ENCODE measurements around the gene PIK3R1.
"Not testable (repeated sequence)": the region's sequence is repeated elsewhere in the genome, so short reads cannot be mapped to it uniquely, and the experiment has no call there.

The PIK3R1 gene

DNA sequence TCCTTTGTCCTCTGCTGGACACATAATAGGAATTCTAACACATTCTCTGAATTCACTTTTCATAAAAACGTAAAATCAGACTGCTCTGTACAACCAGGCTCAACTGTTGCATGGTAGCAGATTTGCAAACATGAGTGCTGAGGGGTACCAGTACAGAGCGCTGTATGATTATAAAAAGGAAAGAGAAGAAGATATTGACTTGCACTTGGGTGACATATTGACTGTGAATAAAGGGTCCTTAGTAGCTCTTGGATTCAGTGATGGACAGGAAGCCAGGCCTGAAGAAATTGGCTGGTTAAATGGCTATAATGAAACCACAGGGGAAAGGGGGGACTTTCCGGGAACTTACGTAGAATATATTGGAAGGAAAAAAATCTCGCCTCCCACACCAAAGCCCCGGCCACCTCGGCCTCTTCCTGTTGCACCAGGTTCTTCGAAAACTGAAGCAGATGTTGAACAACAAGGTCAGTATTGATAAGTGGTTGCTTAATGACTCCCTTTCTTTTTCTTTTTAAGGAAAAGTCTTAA, 11.1 kb downstream of the PIK3R1 start:
- DNase-seq (ENCODE audit: low read depth in 2 of 2), result no peak

DNA sequence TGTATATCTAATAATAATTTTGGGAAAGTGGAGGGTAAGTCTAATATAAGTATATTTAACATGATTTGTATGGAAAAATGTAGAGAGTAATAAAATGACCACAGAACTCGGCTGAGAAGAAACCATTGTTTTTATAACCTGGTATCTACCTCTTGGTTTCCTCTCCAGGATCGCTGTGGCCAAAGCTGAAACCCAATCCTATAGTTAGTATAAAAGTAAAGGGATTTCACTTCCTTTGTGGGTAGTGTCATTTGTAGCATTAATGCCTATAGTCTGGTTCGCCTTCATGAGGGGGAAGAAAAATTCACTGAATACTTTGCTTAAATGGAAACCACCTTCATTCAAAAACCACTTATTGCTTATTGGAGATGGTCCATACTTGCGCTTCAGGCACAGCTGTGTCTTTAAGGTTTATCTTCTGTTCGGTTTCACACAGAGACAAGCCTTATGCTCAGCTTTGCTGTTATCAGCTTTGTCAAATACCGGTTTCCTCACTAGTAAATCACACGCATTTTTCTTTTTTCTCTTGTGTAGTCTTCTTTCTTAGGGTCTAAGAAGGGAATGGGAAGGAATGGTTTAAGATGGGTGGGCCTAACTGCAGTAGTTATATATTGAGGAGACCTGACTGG, 12.1 kb downstream of the PIK3R1 start:
- DNase-seq (ENCODE audit: low read depth in 2 of 2), result no peak

DNA sequence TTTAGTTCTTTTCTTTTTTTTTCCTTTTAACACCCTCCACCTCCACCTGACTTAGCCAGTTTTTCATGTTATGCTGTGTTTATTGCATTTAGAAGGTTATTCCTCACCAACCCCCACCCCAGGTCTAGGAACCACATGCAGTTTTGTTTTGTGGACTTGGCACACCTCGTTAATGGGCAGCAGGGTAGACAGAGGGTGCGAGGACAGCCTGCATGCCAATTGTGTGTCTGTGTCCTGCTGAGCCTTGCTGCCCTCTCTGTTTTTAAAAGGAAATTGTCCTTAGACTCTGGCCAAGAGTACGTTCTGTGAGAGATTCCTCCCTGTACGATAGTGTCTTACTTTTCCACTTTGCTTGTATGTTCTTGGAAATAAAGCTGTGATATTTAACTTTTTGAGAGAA, 13.9 kb downstream of the PIK3R1 start:
- DNase-seq (ENCODE audit: low read depth in 2 of 2), result no peak

DNA sequence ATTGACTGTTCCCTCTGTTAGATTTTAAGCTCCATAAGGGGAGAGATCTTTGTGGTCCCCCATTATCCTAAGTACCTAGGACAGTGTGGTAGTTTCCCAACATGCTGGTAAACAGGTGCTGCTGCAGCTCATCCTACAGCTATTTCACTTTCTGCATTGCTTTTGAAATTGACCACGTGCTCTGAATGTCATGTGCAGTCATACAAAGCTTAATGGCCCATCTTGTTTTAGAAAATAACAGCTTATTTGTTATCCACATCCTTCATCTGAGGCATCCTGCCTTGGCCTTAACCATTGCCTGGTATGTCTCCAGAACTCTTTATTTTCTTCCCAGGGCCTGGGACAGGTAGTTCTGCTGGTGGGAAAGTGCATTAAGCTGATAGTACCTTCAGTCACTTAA, 14.7 kb downstream of the PIK3R1 start:
- no peak for DNase-seq (ENCODE audit: low read depth in 2 of 2)

DNA sequence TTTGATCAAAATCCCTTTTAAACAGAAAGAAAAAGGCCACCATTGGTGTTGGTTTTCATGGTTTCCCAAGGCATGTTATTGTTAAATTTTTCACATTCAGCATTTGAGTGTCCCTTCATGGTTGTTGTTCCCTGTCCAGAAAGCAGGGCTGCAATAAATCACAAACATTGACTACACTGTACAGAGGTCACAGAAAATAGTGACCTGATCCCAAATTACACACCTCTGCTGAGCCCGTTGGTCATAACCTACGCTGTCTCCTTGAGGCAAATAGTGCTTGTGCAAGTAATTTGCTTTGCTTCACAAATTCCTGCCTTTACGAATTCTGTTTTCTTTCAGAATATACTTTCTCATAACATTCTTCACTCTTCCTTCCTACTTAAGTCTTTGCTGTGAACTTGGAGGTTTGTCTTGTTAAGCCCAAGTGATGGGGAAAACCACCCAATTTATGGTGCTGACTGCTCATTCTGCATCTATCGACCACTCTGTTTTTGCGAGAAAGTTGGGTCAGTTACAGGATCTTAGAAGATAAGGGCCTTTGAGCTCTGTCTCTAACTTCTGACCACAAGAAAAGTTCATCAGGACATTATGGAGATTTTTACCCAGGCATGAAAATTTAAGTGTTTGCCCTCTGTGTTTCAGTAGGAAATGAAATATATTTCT, 16.0 kb downstream of the PIK3R1 start:
- DNase-seq (ENCODE audit: low read depth in 2 of 2), result no peak

DNA sequence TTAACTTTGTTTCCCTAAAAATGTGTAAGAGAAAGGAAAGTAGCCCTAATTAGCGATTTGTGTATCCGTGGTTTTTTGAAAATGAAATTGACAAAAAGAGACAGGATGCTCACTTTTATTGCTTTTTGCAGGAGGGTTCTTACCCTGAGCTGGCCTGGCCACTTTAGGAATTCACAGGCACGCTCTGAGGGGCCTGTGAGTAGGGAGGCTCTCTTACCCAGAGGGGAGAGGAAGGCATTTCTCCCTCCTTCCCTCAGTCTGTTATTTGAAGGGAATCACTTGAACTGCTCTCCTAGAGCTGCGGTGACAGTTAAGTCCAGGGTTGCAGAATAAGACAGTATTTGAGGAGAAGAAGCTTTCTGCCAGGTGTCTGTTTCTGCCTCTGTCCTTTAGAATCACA, 16.7 kb downstream of the PIK3R1 start:
- no peak for DNase-seq (ENCODE audit: low read depth in 2 of 2)

DNA sequence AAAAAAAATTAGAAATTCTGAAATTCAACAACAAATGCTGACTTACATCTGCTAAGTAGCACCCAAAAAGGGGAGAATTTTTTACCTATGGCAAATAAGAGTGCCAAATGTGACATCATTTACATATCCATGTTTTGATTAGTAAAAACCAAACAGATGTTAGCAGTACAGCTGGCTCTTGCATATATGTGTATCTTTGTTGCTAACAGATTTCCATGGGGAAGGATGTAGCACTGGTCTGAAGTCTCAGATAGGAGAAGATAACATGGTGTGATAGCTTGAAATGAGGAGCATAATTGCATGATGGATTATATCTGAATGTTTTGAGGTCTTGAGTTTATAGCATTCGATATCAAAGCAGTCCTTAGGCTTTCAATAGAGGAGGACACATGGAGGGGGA, 17.5 kb downstream of the PIK3R1 start:
- no peak for DNase-seq (ENCODE audit: low read depth in 2 of 2)

DNA sequence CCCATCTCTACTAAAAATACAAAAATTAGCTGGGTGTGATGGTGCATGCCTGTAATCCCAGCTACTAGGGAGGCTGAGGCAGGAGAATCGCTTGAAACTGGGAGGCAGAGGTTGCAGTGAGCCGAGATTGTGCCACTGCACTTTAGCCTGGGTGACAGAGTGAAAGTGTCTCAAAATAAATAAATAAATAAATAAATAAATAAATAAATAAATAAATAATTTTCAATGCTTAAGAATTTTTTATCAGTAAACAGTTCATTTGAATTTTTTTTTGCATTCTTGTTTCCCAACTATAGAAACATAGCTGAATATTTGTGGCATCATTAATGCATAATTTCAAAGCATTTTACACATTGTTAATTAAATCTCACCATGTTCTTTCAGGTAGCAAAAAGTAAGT, 19.7 kb downstream of the PIK3R1 start:
- DNase-seq (ENCODE audit: low read depth in 2 of 2), result not testable (repeated sequence)

DNA sequence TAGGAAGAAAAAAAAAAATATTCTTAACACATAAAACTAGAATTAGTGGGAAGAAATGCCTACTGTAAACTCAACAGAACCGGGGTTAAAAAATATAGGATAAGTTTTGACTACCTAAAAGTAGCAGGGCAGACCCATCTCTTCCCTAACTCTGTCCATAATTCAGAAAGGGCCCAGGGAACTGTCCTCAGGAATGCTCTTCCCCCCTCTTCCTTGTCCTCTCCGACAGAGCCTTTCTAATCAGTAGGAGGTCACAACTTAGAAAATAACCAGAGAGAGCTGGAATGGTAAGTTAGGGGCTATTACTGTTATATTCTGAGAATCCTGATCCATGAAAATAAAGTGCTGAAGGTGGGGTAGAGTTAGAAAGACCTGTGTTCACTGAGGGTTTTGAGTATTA, 22.2 kb downstream of the PIK3R1 start:
- DNase-seq (ENCODE audit: low read depth in 2 of 2), result no peak

DNA sequence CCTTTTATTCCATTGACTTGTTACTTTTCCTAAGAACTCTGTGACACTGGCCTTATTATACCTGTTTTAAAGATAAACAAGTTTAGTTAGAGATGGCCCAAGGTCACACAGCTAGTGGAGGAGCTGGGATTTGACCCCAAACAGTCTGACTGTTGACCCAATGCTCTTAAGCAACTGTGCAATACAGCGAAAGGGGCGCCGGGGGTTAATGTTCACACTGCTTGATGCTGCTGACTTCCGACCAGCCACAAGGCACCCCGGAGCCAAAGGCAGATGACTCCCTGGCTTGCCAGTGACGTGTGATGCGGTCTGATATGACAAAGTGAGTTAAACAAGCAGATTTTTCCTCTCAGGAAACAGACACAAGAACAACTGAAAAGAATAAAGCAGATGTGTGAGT, 23.9 kb downstream of the PIK3R1 start:
- peak; percentile 73 to 78 for DNase-seq (ENCODE audit: low read depth in 2 of 2)

DNA sequence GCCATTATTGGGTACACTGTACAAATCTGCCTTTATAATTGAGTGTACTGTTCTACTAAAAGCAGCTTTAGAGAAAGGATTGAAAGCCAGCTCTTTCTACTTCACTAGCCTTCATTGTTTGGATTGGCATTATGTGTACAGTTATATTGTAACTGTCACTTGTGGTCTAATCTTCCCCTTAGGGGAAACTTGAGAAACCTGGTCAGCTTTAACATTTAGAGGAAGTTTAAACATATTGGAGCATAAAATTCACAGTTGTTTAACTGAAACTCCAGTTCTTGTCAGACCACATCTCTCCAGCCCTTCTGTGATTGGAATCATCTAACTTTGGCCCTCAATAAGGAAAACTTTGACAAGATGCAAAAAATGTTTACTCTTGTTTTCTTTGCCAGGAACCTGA, 24.6 kb downstream of the PIK3R1 start:
- DNase-seq (ENCODE audit: low read depth in 2 of 2), result no peak

DNA sequence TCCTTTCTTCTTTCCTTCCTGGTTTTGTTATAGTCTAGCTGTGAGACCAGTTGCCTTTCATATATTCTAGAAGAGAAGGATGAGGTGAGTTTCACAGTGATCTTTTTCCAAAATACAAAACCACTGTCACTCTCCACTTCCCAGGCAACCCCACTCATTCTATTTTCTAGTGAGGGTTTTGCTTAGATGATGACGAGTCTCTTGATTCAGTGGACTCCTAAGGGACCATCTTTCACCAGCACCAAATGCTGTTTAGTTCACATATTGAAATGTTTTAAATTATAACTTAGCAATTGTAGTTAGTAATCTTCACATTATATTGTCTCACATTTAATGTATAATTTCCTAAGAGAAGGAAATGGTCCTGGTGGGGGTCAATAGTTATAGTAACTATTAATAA, 25.2 kb downstream of the PIK3R1 start:
- DNase-seq (ENCODE audit: low read depth in 2 of 2), result no peak

DNA sequence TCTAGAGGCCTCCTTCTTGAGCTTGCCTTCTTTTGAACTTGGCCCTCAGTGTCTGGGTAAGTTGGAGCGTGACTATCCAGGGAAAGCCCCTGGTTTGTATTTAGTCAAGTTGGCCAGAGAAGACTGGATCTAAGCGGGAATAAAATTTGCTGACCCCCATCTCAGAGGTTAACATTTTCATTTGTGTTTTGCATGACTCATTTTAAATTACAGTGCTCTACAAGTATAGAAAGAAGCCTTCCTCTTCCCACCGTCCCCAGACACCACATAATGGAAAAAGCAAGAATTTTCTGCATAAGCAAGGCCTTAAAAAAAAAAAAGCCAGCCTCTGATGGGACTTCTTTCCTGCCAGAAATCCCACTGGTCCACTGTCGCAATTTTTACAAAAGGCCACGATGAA, 27.2 kb downstream of the PIK3R1 start:
- no peak for DNase-seq (ENCODE audit: low read depth in 2 of 2)

DNA sequence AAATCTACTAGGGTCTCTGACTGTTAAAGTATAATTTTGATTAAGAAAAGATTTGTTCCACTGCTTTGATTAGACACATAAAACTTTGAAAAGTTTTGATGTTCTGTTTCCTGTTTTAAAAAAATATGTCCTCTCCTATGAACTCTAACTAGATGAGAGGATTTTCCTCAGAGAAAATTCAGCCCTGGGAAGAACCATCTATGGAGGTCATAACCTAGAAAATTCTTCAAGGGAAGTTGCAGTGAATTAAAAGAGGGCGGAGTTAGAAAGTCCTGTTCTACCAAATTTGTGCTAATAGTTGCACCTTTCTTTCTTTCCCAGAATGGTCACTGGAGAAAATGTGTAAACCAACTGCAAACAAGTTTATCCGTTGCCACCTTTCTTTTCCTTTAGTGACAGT, 27.7 kb downstream of the PIK3R1 start:
- no peak for DNase-seq (ENCODE audit: low read depth in 2 of 2)

DNA sequence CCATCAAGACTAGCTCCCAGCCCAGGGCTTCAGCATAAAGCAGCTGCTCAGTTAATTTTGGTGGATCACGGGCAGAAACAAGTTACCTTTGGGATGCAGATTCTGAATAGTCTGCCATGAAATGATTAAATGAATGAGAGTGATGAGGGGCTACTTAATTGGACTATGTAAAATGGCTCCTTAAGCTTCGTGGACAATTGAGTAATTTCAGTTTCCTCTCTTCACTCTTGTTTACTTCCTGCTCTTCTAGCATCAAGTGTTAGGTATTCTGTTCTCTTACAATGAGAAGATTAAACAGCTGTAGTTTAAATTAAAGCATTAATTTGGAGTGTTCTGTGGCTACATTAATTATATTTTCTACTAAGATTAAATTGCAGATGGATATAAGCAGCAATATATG, 28.1 kb downstream of the PIK3R1 start:
- no peak for DNase-seq (ENCODE audit: low read depth in 2 of 2)

DNA sequence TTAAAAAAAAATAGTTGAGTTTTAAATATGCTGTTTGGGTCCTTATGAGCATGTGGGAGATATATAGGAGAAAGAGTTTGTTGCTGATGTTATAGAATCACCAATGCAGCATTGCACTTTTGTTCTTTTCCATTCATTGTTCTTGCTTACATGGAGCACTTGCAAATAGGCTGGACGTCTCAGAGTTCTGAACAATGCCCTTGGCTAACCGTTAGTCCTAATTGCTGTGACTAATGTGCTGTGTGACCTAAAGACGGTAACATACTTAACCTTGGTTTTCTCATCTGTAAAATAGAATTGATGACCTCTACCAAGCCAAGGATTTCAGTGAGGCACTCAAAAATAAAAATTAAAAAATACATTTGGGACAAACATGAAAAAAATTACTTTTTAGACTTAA, 29.8 kb downstream of the PIK3R1 start:
- no peak for DNase-seq (ENCODE audit: low read depth in 2 of 2)

DNA sequence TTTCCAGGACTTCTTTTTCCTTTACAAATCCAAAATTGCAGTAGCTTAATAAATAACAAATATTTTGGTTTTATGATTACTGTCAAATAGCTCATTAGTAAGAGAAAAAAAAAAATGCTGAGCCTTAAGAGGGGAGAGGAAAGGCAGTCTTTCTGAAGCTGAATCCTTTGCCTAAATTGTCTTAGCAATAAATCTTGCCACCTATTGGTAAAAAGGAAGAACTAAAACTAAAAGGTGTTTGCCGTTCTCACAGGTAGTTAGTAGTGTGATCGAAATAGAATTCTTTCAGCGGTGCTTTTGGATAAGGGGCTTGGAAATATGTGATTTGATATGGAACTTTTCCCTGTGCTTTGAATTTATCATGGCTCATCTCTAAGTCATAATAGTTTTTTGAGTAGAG, 31.2 kb downstream of the PIK3R1 start:
- no peak for DNase-seq (ENCODE audit: low read depth in 2 of 2)

DNA sequence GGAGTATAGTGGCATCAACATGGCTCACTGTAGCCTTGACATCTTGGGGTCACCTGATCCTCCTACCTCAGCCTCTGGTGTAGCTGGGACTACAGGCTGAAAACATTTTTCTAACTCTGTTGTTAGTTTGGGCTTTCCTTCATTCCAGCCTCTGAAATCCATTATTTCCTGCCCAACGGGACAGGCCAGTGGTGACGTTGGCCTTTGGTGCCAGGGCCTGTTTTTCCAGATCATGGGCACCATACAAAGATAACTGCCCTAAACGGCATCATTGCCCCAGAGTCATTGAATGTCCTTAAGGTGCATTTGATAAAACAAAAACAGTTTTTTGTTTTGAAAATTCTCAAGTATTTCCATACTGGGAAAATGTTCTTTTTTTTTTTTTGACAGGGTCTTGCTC, 32.1 kb downstream of the PIK3R1 start:
- DNase-seq (ENCODE audit: low read depth in 2 of 2), result no peak

DNA sequence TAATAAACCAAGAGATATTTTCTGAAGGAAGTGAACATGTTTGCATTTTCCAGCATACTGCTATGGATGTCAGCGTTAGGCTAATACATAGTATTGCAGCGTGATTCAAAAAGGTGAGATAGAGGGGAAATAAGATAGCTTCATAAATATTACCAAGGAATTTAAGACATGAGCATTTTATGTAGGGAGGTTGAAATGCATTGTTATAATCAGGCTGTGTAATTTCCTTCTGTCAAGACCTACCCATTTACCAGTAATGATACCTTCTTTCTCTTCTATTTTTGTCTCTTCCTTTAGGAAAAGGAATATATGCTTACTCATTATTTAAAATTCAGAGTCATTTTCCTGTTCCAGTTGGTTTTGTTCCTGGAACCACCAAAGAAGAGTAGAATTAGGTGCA, 33.3 kb downstream of the PIK3R1 start:
- DNase-seq (ENCODE audit: low read depth in 2 of 2), result no peak

DNA sequence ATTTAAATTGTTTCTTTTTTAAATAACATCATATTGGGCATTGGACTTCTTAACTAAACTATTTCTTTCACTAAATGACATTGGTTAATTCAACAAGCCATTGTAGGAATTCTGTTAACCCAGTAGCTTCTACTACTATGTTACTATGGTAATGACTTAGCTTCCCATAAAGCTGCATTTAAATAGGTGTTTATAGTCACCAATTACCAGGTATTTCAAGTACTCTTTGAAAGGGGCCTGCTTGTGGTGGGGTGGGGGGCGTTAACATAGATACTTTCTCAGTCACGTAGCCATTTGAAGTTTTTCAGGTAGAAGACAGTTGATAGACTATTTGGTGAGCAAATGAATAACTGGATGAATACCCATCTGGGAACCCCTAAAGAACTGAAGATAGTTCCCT, 34.0 kb downstream of the PIK3R1 start:
- no peak for DNase-seq (ENCODE audit: low read depth in 2 of 2)

DNA sequence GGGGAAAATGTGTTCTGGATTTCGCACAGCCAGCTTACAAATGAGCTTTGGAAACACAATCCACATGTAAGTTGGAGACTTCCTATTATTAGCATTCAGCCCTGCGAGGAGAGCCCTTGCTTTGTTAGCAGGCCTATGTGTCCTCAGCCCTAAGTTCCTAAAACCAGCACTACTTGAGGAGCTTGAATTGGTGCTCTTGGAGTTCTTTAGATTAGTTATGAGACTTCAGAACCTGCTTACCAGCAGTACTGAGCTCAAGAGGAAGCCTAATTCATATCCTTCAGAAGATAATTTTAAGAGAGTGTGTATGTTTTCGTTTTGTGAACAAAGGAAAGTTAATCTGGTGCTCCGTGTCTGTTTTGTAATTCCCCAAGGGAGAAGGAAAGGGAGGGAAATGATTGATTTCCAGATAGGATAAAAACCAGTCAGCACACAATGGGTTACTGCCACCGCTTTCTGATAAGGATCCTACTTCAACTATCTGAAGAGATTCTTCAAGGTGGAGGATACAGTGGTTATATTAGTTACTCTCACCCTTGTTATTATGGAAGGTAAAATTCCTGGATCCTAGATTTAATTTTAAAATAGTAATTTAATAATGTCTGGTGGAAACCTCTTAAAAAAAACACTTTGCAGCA, 35.2 kb downstream of the PIK3R1 start:
- DNase-seq (ENCODE audit: low read depth in 2 of 2), result no peak

DNA sequence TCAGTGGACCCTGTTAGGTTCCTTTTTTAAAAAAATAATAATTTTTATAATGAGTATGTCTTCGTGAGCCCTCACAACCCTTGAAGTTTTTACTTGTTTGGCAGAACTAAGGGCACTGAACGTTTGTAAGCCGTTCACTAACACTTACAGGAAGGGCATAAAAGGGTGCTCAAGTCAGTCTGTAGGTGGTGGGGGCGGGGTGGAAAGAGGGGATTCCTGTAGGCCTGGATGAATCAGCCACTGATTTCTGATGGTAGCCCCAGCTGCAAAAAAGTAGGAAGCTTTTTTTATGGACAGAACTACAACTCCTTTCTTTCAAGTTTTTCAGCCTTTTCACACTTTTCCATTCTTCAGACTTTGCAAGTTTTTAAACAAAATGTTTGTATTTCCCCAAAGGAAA, 35.8 kb downstream of the PIK3R1 start:
- DNase-seq (ENCODE audit: low read depth in 2 of 2), result peak; percentile 41 to 50

DNA sequence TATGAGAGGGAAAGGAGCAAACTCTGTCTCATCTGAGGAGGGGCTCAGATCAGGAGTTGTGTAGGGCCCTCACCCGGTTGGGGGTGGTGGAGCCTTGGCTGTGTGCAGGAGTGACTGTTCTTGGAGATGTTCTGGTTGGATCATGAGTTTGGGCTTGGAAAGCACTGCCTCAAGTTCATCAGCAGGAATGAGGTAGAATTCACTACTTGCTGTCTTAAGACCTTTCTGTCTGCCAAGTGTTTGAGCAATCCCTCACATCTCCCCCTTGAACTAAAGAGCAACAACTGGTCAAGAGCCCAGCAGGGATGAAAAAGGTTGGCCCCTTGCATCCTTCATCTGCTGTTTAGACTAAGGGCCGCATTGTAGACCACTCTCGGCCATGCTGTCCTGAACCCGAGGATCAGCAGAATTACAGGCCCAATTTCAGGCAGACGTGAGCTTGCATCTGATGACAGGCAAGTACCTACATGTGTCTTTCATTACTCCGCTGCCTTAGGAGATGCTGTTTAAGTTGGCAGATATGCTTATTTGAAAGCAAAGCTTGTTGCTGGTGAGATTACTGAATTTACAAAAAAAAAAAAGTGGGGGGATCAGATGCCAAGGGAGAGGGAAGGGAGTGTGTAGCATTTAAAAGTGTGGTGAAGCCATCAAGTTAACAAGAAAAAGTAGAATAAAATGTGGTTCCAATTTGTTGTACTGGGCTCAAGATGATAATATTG, 36.4 kb downstream of the PIK3R1 start:
- DNase-seq (ENCODE audit: low read depth in 2 of 2), result no peak

All from stimulated activated CD8-positive, alpha-beta memory T cell treated with anti-CD3 and anti-CD28 coated beads, Interleukin-15, amount 100 ng/mL, for 48 hours (primary cell).